ENCODE measurements around the gene MIA. TPM values are rescaled to one million over a fixed set of nuclear protein-coding genes. Genes with fewer than 3 reads are reported as not detected.

The MIA gene
- total RNA-seq, 4 donors from 2014 or later, result 1.4 to 9.2 (median 3.1) TPM; not detected in 1

- peak overlapping the region in 1 of 2 donors; percentile 97 for H3K4me3 ChIP-seq
These were observed 26.3 kb downstream of the MIA start for GRCh38 chr19:40801426-40802299.

GRCh38 chr19:40802300-40803169 is 27.2 kb downstream of the MIA start:
- Histone ChIP-seq H3K4me1 (peaks cover 16 to 86% (median 75%) of the 10 kb centered on the region in 3 donors), H3K27ac (peak overlapping the region; percentile 21 to 99 (median 96)), H3K27me3 (no peaks in the 10 kb centered on the region), H3K36me3 (peaks cover 0 to 17% of the 10 kb centered on the region in 2 donors), H3K9me3 (no peaks in the 10 kb centered on the region), H3K4me3 (peak overlapping the region; percentile 2 to 39)
- TF ChIP-seq POLR2AphosphoS5 (IDR thresholded peaks at IDR 0.05) (peak; percentile 8), EP300 (IDR thresholded peaks at IDR 0.05) (no peak), CTCF (IDR thresholded peaks at IDR 0.05) (no peak), POLR2A (IDR thresholded peaks at IDR 0.05) (no peak)
- 0 to 38% methylated on average over 1 of the region's 11 CpGs for WGBS, 2 donors (ENCODE audit: low coverage in 1 of 2)
- ATAC-seq, result peak; percentile 13

More at GRCh38 chr19:40801426-40802299, 26.3 kb downstream of the MIA start:
- Histone ChIP-seq H3K4me1 (peaks cover 16 to 80% (median 67%) of the 10 kb centered on the region in 3 donors), H3K27ac (peak overlapping the region; percentile 21 to 99 (median 96)), H3K27me3 (no peaks in the 10 kb centered on the region), H3K36me3 (peaks cover 0 to 12% of the 10 kb centered on the region in 2 donors), H3K9me3 (no peaks in the 10 kb centered on the region)
- no peak for TF ChIP-seq EP300 (IDR thresholded peaks at IDR 0.05)
- no peak for TF ChIP-seq POLR2A (IDR thresholded peaks at IDR 0.05)
- ATAC-seq, result no peak
- WGBS, 2 donors (ENCODE audit: low coverage in 1 of 2), result 25% methylated on average over 6 of the region's 13 CpGs; no CpG with 5 or more reads in 1 of the 2 donors

GRCh38 chr19:40803170-40803856 is 28.0 kb downstream of the MIA start:
- H3K4me3 ChIP-seq, result peak overlapping the region in 1 of 2 donors; percentile 39
- no peak for TF ChIP-seq EP300 (IDR thresholded peaks at IDR 0.05)
- WGBS, 2 donors (ENCODE audit: low coverage in 1 of 2), result 24% methylated on average over 4 of the region's 9 CpGs; no CpG with 5 or more reads in 1 of the 2 donors
- H3K27ac ChIP-seq, result peak overlapping the region; percentile 21 to 99 (median 96)
- ATAC-seq, result no peak
- H3K4me1 ChIP-seq, result peaks cover 16 to 86% (median 76%) of the 10 kb centered on the region in 3 donors
- H3K9me3 ChIP-seq, result no peaks in the 10 kb centered on the region
- H3K36me3 ChIP-seq, result peaks cover 0 to 24% of the 10 kb centered on the region in 2 donors
- H3K27me3 ChIP-seq, result no peaks in the 10 kb centered on the region

GRCh38 chr19:40803857-40804782 is 28.8 kb downstream of the MIA start:
- Histone ChIP-seq H3K36me3 (peaks cover 0 to 33% of the 10 kb centered on the region in 2 donors), H3K27ac (peak overlapping the region; percentile 21 to 99 (median 96)), H3K9me3 (no peaks in the 10 kb centered on the region), H3K4me1 (peaks cover 16 to 93% (median 81%) of the 10 kb centered on the region in 3 donors), H3K27me3 (no peaks in the 10 kb centered on the region), H3K4me3 (peak overlapping the region in 1 of 2 donors; percentile 39)
- no peak for TF ChIP-seq POLR2AphosphoS5 (IDR thresholded peaks at IDR 0.05)
- WGBS, 2 donors (ENCODE audit: low coverage in 1 of 2), result 17 to 54% methylated on average over 1 to 4 of the region's 6 CpGs
- no peak for ATAC-seq

GRCh38 chr19:40804783-40805242 is 29.5 kb downstream of the MIA start:
- no peaks in the 10 kb centered on the region for H3K27me3 ChIP-seq
- 10 to 35% methylated on average over 2 of the region's 7 CpGs for WGBS, 2 donors (ENCODE audit: low coverage in 1 of 2)
- H3K36me3 ChIP-seq, result peaks cover 0 to 39% of the 10 kb centered on the region in 2 donors
- ATAC-seq, result no peak
- no peak overlapping the region for H3K4me3 ChIP-seq
- TF ChIP-seq POLR2A (IDR thresholded peaks at IDR 0.05), result no peak
- no peak for TF ChIP-seq EP300 (IDR thresholded peaks at IDR 0.05)
- TF ChIP-seq POLR2AphosphoS5 (IDR thresholded peaks at IDR 0.05), result no peak
- TF ChIP-seq CTCF (IDR thresholded peaks at IDR 0.05), result no peak
- H3K9me3 ChIP-seq, result no peaks in the 10 kb centered on the region
- H3K27ac ChIP-seq, result peak overlapping the region in 3 of 4 donors; percentile 95 to 99 (median 98)
- peaks cover 16 to 100% (median 86%) of the 10 kb centered on the region in 3 donors for H3K4me1 ChIP-seq

Measured in gastroesophageal sphincter (tissue), 4 donors.